Neural progenitor cell (in vitro differentiated cells): Measurements from ENCODE around the gene CDH13. TPM values are rescaled to one million over a fixed set of nuclear protein-coding genes. Genes with fewer than 3 reads are reported as not detected.

ENCODE experiments used
- DNase-seq: peaks from one replicate; pipeline ENCODE4 v3.0.0-alpha.2; 2016; ENCODE audit warnings: low spot score
- H2AFZ ChIP-seq: fragments of 200-600 bp; sonication (generic); replicated peaks from 2 replicates; pipeline ENCODE4 v1.6.1; 2016; ENCODE audit warnings: antibody characterized with exemption
- H3F3A ChIP-seq: fragments of 200-600 bp; sonication (generic); 2 replicates; pipeline ENCODE4 v1.6.1; 2016; ENCODE audit warnings: antibody characterized with exemption, low read depth
- H3K27ac ChIP-seq: fragments of 200-600 bp; sonication (generic); 2 replicates; pipeline ENCODE4 v1.5.1; 2016; ENCODE audit warnings: mild to moderate bottlenecking
- H3K27me3 ChIP-seq: fragments of 200-600 bp; sonication (generic); 2 replicates; pipeline ENCODE4 v1.6.1; 2016; ENCODE audit warnings: mild to moderate bottlenecking, moderate library complexity
- H3K36me3 ChIP-seq: fragments of 200-600 bp; sonication (generic); 2 replicates; pipeline ENCODE4 v1.5.1; 2016
- H3K4me1 ChIP-seq: fragments of 200-600 bp; sonication (generic); 2 replicates; pipeline ENCODE4 v1.6.1; 2016; ENCODE audit warnings: mixed run types
- H3K4me2 ChIP-seq: fragments of 200-600 bp; sonication (generic); 2 replicates; pipeline ENCODE4 v1.6.1; 2016
- H3K4me3 ChIP-seq: fragments of 200-600 bp; sonication (generic); 2 replicates; pipeline ENCODE4 v1.5.1; 2016
- H3K79me2 ChIP-seq: fragments of 200-600 bp; sonication (generic); 2 replicates; pipeline ENCODE4 v1.6.1; 2016; ENCODE audit warnings: low read depth
- H3K9ac ChIP-seq: fragments of 200-600 bp; sonication (generic); 2 replicates; pipeline ENCODE4 v1.6.1; 2016
- H3K9me3 ChIP-seq: fragments of 200-600 bp; sonication (generic); 2 replicates; pipeline ENCODE4 v1.5.1; 2016; ENCODE audit warnings: low read depth
- H4K20me1 ChIP-seq: fragments of 200-600 bp; sonication (generic); 2 replicates; pipeline ENCODE4 v1.6.1; 2016; ENCODE audit warnings: low read depth
- H3K27ac Mint-ChIP-seq: 3 replicates; pipeline ENCODE4 v1.8.0; 2021; ENCODE audit warnings: mixed read lengths
- H3K27me3 Mint-ChIP-seq: 2 replicates; pipeline ENCODE4 v1.8.0; 2022; ENCODE audit warnings: low read depth, mild to moderate bottlenecking, inconsistent platforms, moderate library complexity, mixed read lengths; ENCODE audit not compliant: insufficient read depth
- H3K36me3 Mint-ChIP-seq: 3 replicates; pipeline ENCODE4 v1.8.0; 2021; ENCODE audit warnings: mixed read lengths
- H3K4me1 Mint-ChIP-seq: 3 replicates; pipeline ENCODE4 v1.8.0; 2021; ENCODE audit warnings: mixed read lengths
- H3K4me3 Mint-ChIP-seq: 3 replicates; pipeline ENCODE4 v1.8.0; 2021; ENCODE audit warnings: mild to moderate bottlenecking, moderate library complexity, mixed read lengths
- H3K9me3 Mint-ChIP-seq: 3 replicates; pipeline ENCODE4 v1.8.0; 2020; ENCODE audit warnings: mixed read lengths
- CTCF ChIP-seq: fragments of 200-600 bp; sonication (generic); IDR thresholded peaks from 2 replicates; pipeline ENCODE4 v1.5.1; 2017; ENCODE audit warnings: antibody characterized with exemption, mild to moderate bottlenecking
- EZH2 ChIP-seq: fragments of 200-600 bp; sonication (generic); IDR thresholded peaks from 2 replicates; pipeline ENCODE4 v1.6.1; 2017; ENCODE audit warnings: antibody characterized with exemption, mild to moderate bottlenecking, moderate library complexity
- EZH2phosphoT487 ChIP-seq: fragments of 200-600 bp; sonication (generic); IDR thresholded peaks from 2 replicates; pipeline ENCODE4 v1.6.1; 2017; ENCODE audit warnings: antibody characterized with exemption
- total RNA-seq: library from RNA; depleted of rRNA; stranded (reverse); fragments of >200 nt; gene quantifications from 2 replicates; pipeline ENCODE4 v1.2.3, GENCODE V29; 2015; ENCODE audit warnings: low replicate concordance

Gene CDH13
- total RNA-seq, 1 donor from 2014 or later = 3.0 TPM

DNA sequence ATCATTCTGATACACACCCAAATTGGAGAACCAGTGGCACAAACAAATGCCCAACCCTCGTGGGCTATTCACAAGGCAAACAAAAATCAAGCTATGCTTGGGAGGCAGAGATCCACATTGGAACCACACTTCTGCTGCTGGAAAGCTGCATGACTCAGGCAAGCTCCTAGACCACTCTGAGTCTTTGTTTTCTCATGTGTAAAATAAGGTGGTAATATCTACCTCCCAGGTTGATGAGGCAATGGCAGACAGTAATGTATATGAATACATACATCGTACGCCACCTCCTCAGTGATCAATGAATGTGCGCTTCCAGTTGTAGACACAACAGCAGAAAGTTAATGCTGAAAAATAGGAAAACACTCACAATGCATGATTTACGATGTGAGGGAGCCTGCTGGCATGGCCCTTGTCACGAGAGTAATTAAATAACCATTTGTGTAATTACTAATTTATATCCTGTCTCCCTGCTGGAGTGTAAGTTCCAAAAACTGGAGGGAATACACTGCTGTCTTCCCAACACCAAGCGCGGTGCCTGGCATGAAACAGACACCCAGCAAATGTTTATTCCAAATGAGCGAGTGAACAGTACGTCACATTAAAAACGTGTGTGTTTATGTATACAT, 1111.1 kb downstream of the CDH13 start:
- Histone ChIP-seq H3K4me3 (no peak overlapping the region), H3K9ac (no peak overlapping the region), H3F3A (no peaks in the 10 kb centered on the region), H4K20me1 (no peaks in the 10 kb centered on the region), H3K4me1 (no peaks in the 10 kb centered on the region), H3K9me3 (no peaks in the 10 kb centered on the region), H3K4me2 (no peak overlapping the region), H3K27me3 (no peaks in the 10 kb centered on the region), H2AFZ (no peak overlapping the region), H3K79me2 (no peaks in the 10 kb centered on the region), H3K36me3 (no peaks in the 10 kb centered on the region), H3K27ac (no peak overlapping the region)
- Mint-ChIP-seq H3K4me1 (peaks cover 9% of the 10 kb centered on the region), H3K9me3 (peaks cover 18% of the 10 kb centered on the region), H3K4me3 (no peak overlapping the region), H3K36me3 (no peaks in the 10 kb centered on the region), H3K27me3 (peaks cover 8% of the 10 kb centered on the region), H3K27ac (no peak overlapping the region)
- TF ChIP-seq EZH2phosphoT487 (no peak), CTCF (no peak), EZH2 (no peak)
- DNase-seq = no peak

DNA sequence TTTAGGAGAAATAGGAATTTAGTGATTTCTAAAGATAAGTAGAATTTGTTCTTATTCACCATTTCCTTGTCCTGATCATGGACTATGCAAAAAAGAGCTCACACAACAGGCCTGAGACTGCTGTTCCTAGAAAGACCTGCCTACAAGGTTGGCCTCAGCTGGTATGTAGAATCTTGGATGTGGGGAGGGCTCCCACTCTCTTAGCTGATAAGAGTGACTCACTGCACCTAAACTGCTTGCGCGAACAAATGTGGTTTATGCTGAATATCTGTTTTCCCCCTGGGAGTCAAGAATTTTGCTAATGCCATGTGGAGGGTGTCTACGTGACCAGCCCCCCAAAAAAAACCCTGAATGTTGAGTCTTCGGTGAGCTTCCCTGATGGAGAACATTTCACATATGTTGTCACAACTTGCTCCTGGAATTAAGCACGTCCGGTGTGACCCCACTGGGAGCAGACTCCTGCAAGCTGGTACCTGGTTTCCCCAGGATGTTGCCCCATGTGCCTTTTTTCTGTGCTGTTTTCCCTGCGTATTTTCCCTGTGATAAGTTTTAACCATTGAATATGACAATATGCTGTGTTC, 1112.2 kb downstream of the CDH13 start:
- Histone ChIP-seq H3K36me3 (no peaks in the 10 kb centered on the region), H4K20me1 (no peaks in the 10 kb centered on the region), H3K79me2 (no peaks in the 10 kb centered on the region), H3K9me3 (no peaks in the 10 kb centered on the region), H3F3A (no peaks in the 10 kb centered on the region), H3K27ac (no peak overlapping the region), H2AFZ (no peak overlapping the region), H3K4me2 (no peak overlapping the region), H3K27me3 (no peaks in the 10 kb centered on the region), H3K4me3 (no peak overlapping the region), H3K9ac (no peak overlapping the region), H3K4me1 (no peaks in the 10 kb centered on the region)
- no peak overlapping the region for H3K4me3 Mint-ChIP-seq
- TF ChIP-seq EZH2phosphoT487 = no peak
- no peak for TF ChIP-seq CTCF
- no peak for TF ChIP-seq EZH2
- peaks cover 16% of the 10 kb centered on the region for H3K9me3 Mint-ChIP-seq
- H3K27me3 Mint-ChIP-seq = peaks cover 8% of the 10 kb centered on the region
- peaks cover 11% of the 10 kb centered on the region for H3K4me1 Mint-ChIP-seq
- no peak for DNase-seq
- no peak overlapping the region for H3K27ac Mint-ChIP-seq
- H3K36me3 Mint-ChIP-seq = no peaks in the 10 kb centered on the region

DNA sequence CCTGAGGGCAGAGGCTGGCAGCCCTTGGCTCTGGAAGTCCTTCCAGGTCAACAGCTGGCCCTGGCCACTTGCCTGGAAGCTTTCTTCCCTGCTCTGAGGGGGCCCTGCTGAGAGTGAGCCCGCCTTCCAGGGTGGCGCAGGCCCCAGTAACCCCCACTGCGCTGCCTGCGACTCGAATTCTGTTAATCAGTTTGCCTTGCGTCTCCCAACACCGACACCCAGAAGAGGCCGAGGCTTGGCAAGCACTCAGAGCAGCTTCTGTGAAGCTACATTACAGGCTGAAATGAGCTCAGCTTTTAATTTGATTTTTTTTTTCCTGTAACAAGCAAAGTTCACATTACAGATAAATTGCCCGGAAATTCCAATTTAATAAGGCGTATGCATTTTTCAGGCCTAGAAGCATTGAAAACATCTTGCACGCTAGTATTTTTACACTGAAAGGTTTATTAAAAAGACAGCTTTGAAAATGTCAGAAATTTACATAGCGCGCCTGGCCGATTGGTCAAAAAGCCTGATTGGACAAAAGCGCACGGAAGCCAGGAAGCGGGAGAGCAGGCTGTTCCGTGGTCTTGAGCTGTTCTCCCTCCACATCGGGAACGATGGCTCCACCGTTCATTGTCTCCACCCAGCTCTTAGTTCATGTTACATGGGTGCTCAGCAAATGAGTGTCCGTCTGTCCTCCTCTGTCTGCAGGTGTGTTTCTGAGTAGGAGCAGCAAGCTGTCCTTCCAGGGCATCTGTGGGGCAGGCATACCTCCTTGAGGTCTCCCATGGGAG, 1115.5 kb downstream of the CDH13 start:
- H3K9ac ChIP-seq = no peak overlapping the region
- DNase-seq = no peak
- no peak overlapping the region for H2AFZ ChIP-seq
- H3K4me3 Mint-ChIP-seq = no peak overlapping the region
- peaks cover 2% of the 10 kb centered on the region for H3K36me3 Mint-ChIP-seq
- no peaks in the 10 kb centered on the region for H3K9me3 ChIP-seq
- peaks cover 10% of the 10 kb centered on the region for H3K27me3 Mint-ChIP-seq
- H3K79me2 ChIP-seq = no peaks in the 10 kb centered on the region
- no peak overlapping the region for H3K27ac Mint-ChIP-seq
- H3K4me1 Mint-ChIP-seq = peaks cover 28% of the 10 kb centered on the region
- H3K4me2 ChIP-seq = no peak overlapping the region
- H3K27me3 ChIP-seq = no peaks in the 10 kb centered on the region
- H3K36me3 ChIP-seq = no peaks in the 10 kb centered on the region
- no peaks in the 10 kb centered on the region for H3K4me1 ChIP-seq
- H3K4me3 ChIP-seq = no peak overlapping the region
- no peak overlapping the region for H3K27ac ChIP-seq
- no peaks in the 10 kb centered on the region for H4K20me1 ChIP-seq
- H3K9me3 Mint-ChIP-seq = peaks cover 6% of the 10 kb centered on the region
- H3F3A ChIP-seq = no peaks in the 10 kb centered on the region
- TF ChIP-seq EZH2phosphoT487 = no peak
- no peak for TF ChIP-seq CTCF
- TF ChIP-seq EZH2 = no peak
